ENCODE results near the gene ING4.

ING4 gene

DNA sequence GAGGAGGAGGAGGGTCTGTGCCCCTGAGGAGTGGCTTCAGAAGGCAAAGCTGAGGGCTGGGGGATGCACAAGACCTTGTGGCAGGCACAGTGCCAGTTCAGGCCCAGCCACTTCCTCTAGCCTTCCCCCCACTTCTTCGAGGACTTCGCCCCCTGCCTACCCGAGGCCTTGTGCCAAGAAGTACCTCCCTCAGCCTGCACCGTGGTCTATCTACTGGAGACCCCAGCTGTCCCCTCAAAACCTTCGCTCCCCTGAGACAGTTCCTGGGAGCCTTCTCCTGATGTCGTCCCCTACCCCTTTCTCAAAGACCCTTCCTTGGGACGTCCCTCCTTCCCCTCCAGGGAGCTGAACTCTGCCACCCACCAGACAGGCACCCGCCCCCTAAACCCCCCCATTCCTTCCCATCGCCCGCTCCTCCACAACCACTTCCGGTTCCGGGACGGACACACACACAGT, 25.7 kb upstream of the ING4 start:
- no peak for DNase-seq (ENCODE audit: low read depth)

GRCh38 chr12:6685814-6686213, 22.9 kb upstream of the ING4 start:
- no peak for DNase-seq (ENCODE audit: low read depth)

DNA sequence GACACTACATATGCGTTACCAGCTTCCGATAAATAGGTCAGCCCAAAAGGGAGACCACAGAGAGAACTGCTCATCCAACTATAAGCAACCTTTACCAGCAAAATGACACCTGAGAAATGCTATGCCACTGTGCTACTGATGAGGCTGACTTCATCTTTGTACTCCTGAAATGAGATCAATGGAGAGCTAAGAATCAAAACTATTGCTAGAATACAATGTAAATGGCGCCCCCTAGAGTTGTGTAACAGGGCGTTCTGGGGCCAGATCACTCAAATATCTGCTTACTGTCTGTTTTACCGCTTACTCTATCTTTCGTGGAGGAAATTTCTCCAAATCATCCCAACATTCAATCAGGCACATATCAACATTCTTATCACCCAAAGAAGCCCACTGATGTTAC, 21.7 kb upstream of the ING4 start:
- DNase-seq (ENCODE audit: low read depth): no peak

DNA sequence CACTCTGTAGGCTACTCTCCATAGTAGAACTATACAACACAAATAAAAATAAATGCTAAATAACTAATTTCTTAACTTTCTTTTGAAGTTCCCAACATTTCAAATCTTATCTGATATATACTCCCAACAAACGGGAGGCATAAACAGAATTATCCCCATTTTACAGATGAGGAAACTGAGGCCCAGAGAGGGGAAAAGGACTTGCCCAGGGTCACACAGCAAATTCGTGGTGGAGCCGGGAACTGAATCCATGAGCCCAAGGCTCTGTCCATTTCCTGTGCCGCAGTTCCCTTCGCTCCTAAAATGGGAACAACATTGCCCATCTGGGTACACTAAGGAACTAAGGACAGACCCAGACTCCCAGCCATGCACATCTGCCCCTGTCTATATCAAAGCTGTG, 14.0 kb upstream of the ING4 start:
- no peak for DNase-seq (ENCODE audit: low read depth)

DNA sequence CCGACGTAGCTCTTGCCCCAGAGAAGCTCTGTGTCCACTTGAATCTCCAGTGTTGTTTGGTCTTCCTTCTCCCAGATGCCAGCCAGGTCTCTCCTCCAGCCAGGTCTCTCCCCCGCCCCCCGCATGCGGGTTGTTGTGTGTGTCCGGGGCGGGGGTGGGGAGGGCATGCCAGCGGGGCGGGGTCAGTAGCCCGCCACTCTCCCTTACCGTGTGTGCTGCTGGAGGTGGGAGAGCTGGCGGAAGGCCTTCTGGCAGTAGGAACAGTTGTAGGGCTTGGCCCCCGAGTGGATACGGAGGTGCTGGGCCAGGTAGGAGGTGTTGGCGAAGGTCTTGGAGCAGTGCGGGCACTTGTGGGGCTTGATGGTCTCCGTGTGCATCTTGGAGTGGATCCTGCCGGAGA, 9.2 kb upstream of the ING4 start:
- no peak for DNase-seq (ENCODE audit: low read depth)

GRCh38 chr12:6667559-6668210, 4.8 kb upstream of the ING4 start:
- DNase-seq (ENCODE audit: low read depth): no peak

DNA sequence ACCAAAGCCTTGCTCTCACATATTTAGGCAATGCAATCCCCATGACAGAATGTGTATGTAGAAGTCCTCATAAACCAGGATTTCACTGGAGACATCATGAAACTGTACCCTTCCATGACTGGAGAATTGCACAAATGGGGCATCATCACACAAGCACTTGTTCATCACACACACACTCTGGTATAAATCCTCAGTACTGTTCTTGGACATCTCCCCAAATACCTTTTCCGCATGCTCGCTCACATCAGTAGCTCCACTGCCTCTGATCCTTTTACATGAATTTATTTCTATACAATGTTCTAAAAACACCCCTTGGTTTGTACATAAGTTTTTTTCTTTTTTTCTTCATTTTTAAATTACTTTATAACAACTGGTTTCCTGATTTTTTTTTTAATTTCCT, 3.3 kb upstream of the ING4 start:
- no peak for DNase-seq (ENCODE audit: low read depth)

GRCh38 chr12:6664902-6665301, 2.0 kb upstream of the ING4 start:
- no peak for DNase-seq (ENCODE audit: low read depth)

GRCh38 chr12:6662602-6662905, 365 bp downstream of the ING4 start:
- no peak for DNase-seq (ENCODE audit: low read depth)

- no peak for DNase-seq (ENCODE audit: low read depth)
Measured at GRCh38 chr12:6653987-6654386, 8.9 kb downstream of the ING4 start.

GRCh38 chr12:6653342-6653741, 9.6 kb downstream of the ING4 start:
- no peak for DNase-seq (ENCODE audit: low read depth)

DNA sequence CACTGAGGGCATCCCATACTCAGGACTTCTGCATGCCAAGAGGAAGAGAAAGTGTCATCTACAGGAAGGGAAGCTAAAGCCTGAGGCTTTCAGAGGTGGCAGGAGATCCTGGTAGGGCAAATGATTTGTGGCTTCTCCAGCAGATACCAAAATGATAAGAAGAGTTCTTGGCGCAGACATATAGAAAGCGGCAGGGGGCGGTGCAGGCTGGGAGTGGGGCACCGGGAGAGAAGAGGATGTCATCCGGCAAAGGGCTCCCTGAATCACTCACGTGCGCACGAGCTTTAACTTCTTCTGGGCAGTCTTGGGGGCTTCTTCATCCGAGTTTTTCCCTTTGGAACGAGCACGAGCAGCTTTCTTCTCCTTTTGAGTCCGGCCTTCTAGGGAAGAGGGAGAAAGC, 10.5 kb downstream of the ING4 start:
- DNase-seq (ENCODE audit: low read depth): no peak

DNA sequence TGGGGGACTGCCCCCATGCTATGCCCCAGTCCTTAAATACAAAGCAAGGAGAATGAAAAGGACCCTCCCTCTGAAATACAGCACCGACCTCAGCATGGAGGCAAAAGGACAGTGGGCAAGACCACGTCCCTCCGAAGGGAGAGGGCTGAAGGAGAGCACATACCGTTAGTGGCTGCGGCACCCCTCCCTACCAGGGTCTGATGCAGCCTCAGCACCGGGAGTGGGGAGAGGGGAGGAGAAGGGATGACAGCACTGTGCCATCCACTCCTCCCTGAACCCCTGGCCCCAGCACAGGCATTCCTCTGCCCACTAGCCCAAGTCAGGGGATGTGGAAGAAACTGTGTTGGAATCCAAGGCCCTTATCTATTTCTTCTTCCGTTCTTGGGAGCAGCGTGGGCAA, 12.1 kb downstream of the ING4 start:
- DNase-seq (ENCODE audit: low read depth): no peak

- DNase-seq (ENCODE audit: low read depth): no peak
Measured at GRCh38 chr12:6647083-6647604, 15.8 kb downstream of the ING4 start, which contains the start of gene ACRBP. ACRBP (minus strand) TSS chr12:6647432; CDS start chr12:6647366, 66 bp downstream.

DNA sequence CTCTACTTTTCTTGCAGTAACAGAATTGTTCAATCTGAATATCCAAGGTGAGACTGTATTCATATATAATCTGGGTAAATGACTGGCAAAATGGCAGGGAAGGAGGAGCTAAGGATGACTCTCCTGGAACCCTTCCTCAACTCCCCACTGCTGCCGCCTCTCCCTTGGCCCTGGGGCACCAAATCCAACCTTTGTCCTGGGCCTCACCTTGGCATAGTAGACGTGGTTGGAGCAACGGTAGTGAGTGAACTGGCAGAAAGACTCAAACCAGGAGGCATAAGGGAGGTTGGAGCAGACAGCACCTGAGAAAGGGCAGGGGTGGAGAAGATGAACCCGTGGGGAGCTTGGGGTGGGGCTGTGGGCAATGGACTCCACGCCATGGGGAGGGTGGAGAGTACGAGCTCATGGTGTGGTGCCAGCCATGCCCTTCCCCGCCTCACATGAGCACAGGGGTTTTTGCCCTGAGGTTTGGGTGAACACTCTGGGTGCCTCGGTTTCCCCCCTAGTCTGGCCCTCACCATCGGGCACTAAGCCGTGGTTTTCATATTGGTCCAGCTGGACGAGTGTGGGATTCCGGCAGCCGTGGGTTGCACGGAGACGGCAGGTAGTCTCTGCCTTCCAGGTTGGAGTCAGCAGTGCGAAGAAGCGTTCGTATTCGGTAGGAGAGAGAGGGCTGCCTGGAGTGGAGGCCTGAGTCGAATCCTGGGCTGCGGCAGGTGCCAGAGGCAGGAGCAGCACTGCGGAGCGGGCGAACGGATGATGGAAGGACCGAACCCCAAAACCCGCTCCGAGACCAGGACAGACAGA, 16.4 kb downstream of the ING4 start:
- DNase-seq (ENCODE audit: low read depth): no peak

DNA sequence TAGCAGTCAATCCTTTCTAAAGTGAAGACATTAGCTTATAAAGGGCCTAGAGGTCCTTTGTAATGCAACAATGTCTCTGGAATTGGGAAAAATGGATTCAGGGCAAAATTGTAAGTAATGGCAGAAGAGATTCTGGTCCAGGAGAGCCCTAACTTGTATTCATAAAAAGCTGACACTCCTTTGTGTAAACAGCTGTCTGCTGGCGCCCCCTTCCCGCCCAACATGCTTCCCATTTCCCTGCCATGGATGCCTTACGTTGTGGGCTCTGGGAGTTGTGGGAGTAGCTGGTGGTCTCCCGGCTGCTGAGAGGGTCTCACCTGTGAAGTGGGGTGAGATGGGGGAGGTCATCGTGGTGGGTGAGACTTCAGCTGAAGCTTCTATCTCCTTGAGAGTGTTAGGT, 18.0 kb downstream of the ING4 start:
- DNase-seq (ENCODE audit: low read depth): no peak

- no peak for DNase-seq (ENCODE audit: low read depth)
Measured at GRCh38 chr12:6644257-6644596, 18.7 kb downstream of the ING4 start.

- DNase-seq (ENCODE audit: low read depth): no peak
Measured at GRCh38 chr12:6643569-6644256, 19.2 kb downstream of the ING4 start.

DNA sequence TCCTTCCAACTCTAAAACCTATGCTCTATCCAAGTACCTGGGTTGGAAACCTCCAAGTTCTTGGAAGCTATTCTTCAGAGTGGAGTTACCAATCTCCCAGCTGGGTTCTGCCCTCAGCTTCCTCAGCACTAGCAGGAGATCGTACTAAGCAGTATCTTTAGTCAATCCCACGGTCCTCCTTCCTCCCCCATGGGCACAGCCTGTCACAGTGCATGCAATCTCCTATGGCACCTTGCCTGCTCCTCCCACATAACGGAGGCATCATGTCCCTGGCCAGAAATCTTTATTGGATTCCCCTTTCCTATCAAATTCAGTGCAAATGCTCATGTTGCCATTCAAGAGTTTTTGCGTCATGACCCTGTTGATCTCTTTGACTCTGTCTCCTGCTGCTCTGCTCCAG, 21.8 kb downstream of the ING4 start:
- DNase-seq (ENCODE audit: low read depth): no peak

- DNase-seq (ENCODE audit: low read depth): no peak
Measured at GRCh38 chr12:6640497-6640896, 22.4 kb downstream of the ING4 start.

- no peak for DNase-seq (ENCODE audit: low read depth)
Measured at GRCh38 chr12:6639151-6639801, 23.6 kb downstream of the ING4 start.

GRCh38 chr12:6638305-6638704, 24.6 kb downstream of the ING4 start:
- DNase-seq (ENCODE audit: low read depth): no peak

Measured in activated T-cell treated with anti-CD3 and anti-CD28 coated beads for 48 hours (primary cell).